ENCODE measurements around the gene SCN7A.

DNA sequence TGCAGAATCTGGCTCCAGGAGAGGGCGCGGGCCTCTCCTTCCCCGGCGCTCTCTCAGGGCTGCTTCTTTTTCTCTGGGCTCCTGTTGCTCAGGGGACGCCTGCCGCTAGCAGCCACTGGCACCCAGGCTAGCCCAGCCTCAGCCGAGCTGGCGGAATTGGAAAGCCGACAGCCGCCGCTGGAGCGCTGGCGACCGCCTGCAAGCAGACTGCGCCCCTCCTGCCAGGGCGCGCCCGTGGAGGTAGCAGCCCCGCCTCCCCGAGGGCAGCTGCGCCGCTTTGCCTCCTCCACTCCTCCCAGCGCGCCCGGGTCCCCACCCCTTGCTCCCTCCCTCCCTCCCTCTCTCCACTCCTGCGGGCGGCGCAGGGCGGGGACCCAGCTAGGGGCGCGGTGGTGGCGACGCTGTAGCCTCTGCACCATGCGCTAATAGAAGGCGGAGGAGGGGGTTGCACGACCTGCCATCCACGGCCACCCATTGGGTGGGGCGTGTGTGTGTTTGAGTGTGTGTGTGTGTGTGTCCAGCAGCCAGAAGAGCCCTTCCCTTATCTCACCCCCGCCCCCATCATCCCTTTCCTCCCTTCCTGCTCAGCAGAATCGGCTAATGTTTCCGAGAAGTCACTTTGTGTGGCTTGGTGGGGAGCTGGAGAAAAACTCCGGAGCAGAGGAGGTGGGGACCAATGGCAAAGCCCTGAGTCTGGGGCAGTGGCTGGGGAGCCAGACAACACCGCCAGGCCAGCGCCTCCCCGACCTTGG lies 118.1 kb downstream of the SCN7A start, which contains the start of gene SCN9A:
- TF ChIP-seq CTCF (IDR thresholded peaks at IDR 0.05) (no peak), POLR2A (IDR thresholded peaks at IDR 0.05) (no peak)

All from esophagus squamous epithelium (tissue), 4 donors.